H1 (cell line): Measurements from ENCODE around the gene ANKLE1. TPM values are rescaled to one million over a fixed set of nuclear protein-coding genes. Genes with fewer than 3 reads are reported as not detected.

Source experiments
- CTCF ChIA-PET: fragments of 300-600 bp; sonication (Branson Sonifier 250); formaldehyde crosslinking; loops from one replicate; lab custom pipeline; 2021; ENCODE audit not compliant: partially characterized antibody; lab: Charles Lee
- POLR2A ChIA-PET: fragments of 300-600 bp; sonication (Branson Sonifier 250); formaldehyde crosslinking; loops from one replicate; lab custom pipeline; 2021; ENCODE audit warnings: inconsistent platforms; ENCODE audit not compliant: partially characterized antibody; lab: Charles Lee
- DNase-seq, 2 experiments: peaks; one replicate each; pipeline versions ENCODE4 v3.0.0 to v3.0.0-alpha.2; 2010 to 2022; ENCODE audit warnings: low spot score in 2 of 2, low read depth in 1 of 2, mixed read lengths in 1 of 2
- FAIRE-seq: peaks from 2 replicates; lab custom pipeline; 2011; peaks lifted over from hg19 to GRCh38; lab: Jason Lieb, UNC
- H2AFZ ChIP-seq: 2 replicates; pipeline ENCODE4 v1.8.1; 2012; ENCODE audit warnings: low read length, inconsistent platforms
- H2AK5ac ChIP-seq: 2 replicates; pipeline ENCODE4 v1.6.1; 2013; ENCODE audit warnings: low read depth, low read length
- H2BK120ac ChIP-seq: replicated peaks from 2 replicates; pipeline ENCODE3; 2013; ENCODE audit warnings: low read depth, low read length, inconsistent platforms
- H2BK12ac ChIP-seq: 2 replicates; pipeline ENCODE4 v1.6.1; 2013; ENCODE audit warnings: low read depth, low read length
- H2BK15ac ChIP-seq: 2 replicates; pipeline ENCODE4 v1.6.1; 2013; ENCODE audit warnings: low read length
- H2BK20ac ChIP-seq: 2 replicates; pipeline ENCODE4 v1.6.1; 2013; ENCODE audit warnings: low read length
- H2BK5ac ChIP-seq: 2 replicates; pipeline ENCODE4 v1.6.1; 2013; ENCODE audit warnings: low read depth, low read length
- H3K14ac ChIP-seq: 2 replicates; pipeline ENCODE4 v1.6.1; 2013; ENCODE audit warnings: inconsistent platforms; ENCODE audit not compliant: insufficient read length
- H3K18ac ChIP-seq: 2 replicates; pipeline ENCODE4 v1.6.1; 2013; ENCODE audit warnings: low read length; ENCODE audit errors: extremely low read depth
- H3K23ac ChIP-seq: 2 replicates; pipeline ENCODE4 v1.6.1; 2013; ENCODE audit warnings: inconsistent platforms; ENCODE audit not compliant: insufficient read length
- H3K23me2 ChIP-seq: 2 replicates; pipeline ENCODE4 v1.6.1; 2013; ENCODE audit warnings: low read depth, low read length
- H3K27ac ChIP-seq: 2 replicates; pipeline ENCODE4 v1.6.1; 2011; ENCODE audit warnings: low read depth, low read length, inconsistent platforms
- H3K27me3 ChIP-seq, 4 experiments: replicated peaks in 1 of 4; 1 replicate in 1 of 4; 2 replicates in 3 of 4; pipeline versions ENCODE4 v1.6.1 to v1.8.1; 2011 to 2013; ENCODE audit warnings: low read length in 3 of 4, mild to moderate bottlenecking in 3 of 4, inconsistent platforms in 2 of 4, mixed read lengths in 2 of 4, moderate library complexity in 1 of 4; ENCODE audit not compliant: control insufficient read depth in 3 of 4, insufficient read depth in 3 of 4; ENCODE audit errors: extremely low read depth in 1 of 4
- H3K36me3 ChIP-seq, 4 experiments: 2 replicates each; pipeline versions ENCODE4 v1.6.1 to v1.8.1; 2011 to 2013; ENCODE audit warnings: mild to moderate bottlenecking in 4 of 4, low read length in 3 of 4, moderate library complexity in 2 of 4, control low read depth in 1 of 4, inconsistent platforms in 1 of 4; ENCODE audit not compliant: insufficient read depth in 4 of 4, control insufficient read depth in 2 of 4
- H3K4ac ChIP-seq: replicated peaks from 2 replicates; pipeline ENCODE3; 2013; ENCODE audit warnings: low read length, low read depth, mixed read lengths, inconsistent platforms; ENCODE audit not compliant: insufficient read length
- H3K4me1 ChIP-seq, 4 experiments: replicated peaks in 1 of 4; 1 replicate in 1 of 4; 2 replicates in 3 of 4; pipeline versions ENCODE4 v1.6.1 to v1.8.1; 2011 to 2013; ENCODE audit warnings: low read length in 3 of 4, inconsistent platforms in 2 of 4, mixed read lengths in 1 of 4; ENCODE audit not compliant: insufficient read depth in 4 of 4, control insufficient read depth in 3 of 4
- H3K4me2 ChIP-seq, 2 experiments: 2 replicates each; pipeline versions ENCODE4 v1.6.1 to v1.8.1; 2011 to 2013; ENCODE audit warnings: low read depth in 2 of 2, low read length in 2 of 2, control low read depth in 1 of 2, inconsistent platforms in 1 of 2, mild to moderate bottlenecking in 1 of 2; ENCODE audit not compliant: insufficient read depth in 1 of 2
- H3K4me3 ChIP-seq, 4 experiments: fragments of 200-600, 300-600 bp in 1 of 4; sonication (generic), shearing (Covaris generic), sonication (Bioruptor Twin) in 1 of 4; 2 replicates each; pipeline versions ENCODE4 v1.5.1 to v1.8.1; 2011 to 2016; ENCODE audit warnings: low read length in 4 of 4, low read depth in 3 of 4, control low read depth in 2 of 4, inconsistent platforms in 2 of 4, mild to moderate bottlenecking in 2 of 4, mixed read lengths in 1 of 4, moderate library complexity in 1 of 4; ENCODE audit not compliant: insufficient read depth in 2 of 4; ENCODE audit errors: extremely low read depth in 1 of 4
- H3K56ac ChIP-seq: replicated peaks from 2 replicates; pipeline ENCODE3; 2013; ENCODE audit warnings: low read depth, mild to moderate bottlenecking, mixed read lengths, low read length, inconsistent platforms; ENCODE audit not compliant: insufficient read length
- H3K79me1 ChIP-seq: 2 replicates; pipeline ENCODE4 v1.6.1; 2013; ENCODE audit warnings: low read depth, low read length, control low read depth
- H3K79me2 ChIP-seq, 2 experiments: 2 replicates each; pipeline versions ENCODE4 v1.6.1 to v1.8.1; 2012 to 2013; ENCODE audit warnings: low read length in 2 of 2, mild to moderate bottlenecking in 2 of 2, inconsistent platforms in 1 of 2; ENCODE audit not compliant: insufficient read depth in 2 of 2, control insufficient read depth in 1 of 2
- H3K9ac ChIP-seq, 4 experiments: replicated peaks in 1 of 4; 1 replicate in 1 of 4; 2 replicates in 3 of 4; pipeline versions ENCODE4 v1.6.1 to v1.8.1; 2011 to 2013; ENCODE audit warnings: low read depth in 3 of 4, low read length in 3 of 4, control low read depth in 2 of 4, mild to moderate bottlenecking in 2 of 4, moderate library complexity in 2 of 4, inconsistent platforms in 1 of 4; ENCODE audit errors: extremely low read depth in 1 of 4
- H3K9me3 ChIP-seq, 2 experiments: 2 replicates each; pipeline versions ENCODE4 v1.6.1 to v1.8.1; 2012 to 2013; ENCODE audit warnings: mild to moderate bottlenecking in 2 of 2, moderate library complexity in 2 of 2, control low read depth in 1 of 2, inconsistent platforms in 1 of 2, low read depth in 1 of 2, low read length in 1 of 2, mixed read lengths in 1 of 2; ENCODE audit not compliant: insufficient read depth in 2 of 2
- H4K20me1 ChIP-seq, 2 experiments: replicated peaks in 1 of 2; 2 replicates each; pipeline versions ENCODE3 to v1.8.1; 2011 to 2013; ENCODE audit warnings: inconsistent platforms in 2 of 2, low read length in 2 of 2, mild to moderate bottlenecking in 1 of 2; ENCODE audit not compliant: insufficient read depth in 2 of 2, control insufficient read depth in 1 of 2
- H4K5ac ChIP-seq: 2 replicates; pipeline ENCODE4 v1.6.1; 2013; ENCODE audit warnings: low read length, low read depth, mixed read lengths, inconsistent platforms; ENCODE audit not compliant: insufficient read length
- H4K8ac ChIP-seq: 2 replicates; pipeline ENCODE4 v1.8.0; 2013; ENCODE audit warnings: mild to moderate bottlenecking, moderate library complexity, low read length, inconsistent platforms; ENCODE audit not compliant: insufficient read depth; ENCODE audit errors: extremely low read depth
- H4K91ac ChIP-seq: replicated peaks from 2 replicates; pipeline ENCODE3; 2013; ENCODE audit warnings: low read length, mixed read lengths, inconsistent platforms; ENCODE audit not compliant: insufficient read length
- CBX5 ChIP-seq: fragments of 300-800, 300-1000 bp; sonication (generic); IDR thresholded peaks from 2 replicates; pipeline ENCODE4 v1.7.1; 2016; ENCODE audit warnings: antibody characterized with exemption, low read length, low read depth
- EZH2 ChIP-seq: fragments of 200-600 bp; sonication (generic); IDR thresholded peaks from 2 replicates; pipeline ENCODE4 v1.7.1; 2012; ENCODE audit warnings: low read depth, mild to moderate bottlenecking, moderate library complexity, low read length, inconsistent platforms; ENCODE audit not compliant: severe bottlenecking
- KDM5A ChIP-seq: fragments of 200-600 bp; IDR thresholded peaks from 2 replicates; pipeline ENCODE4 v1.7.1; 2012; ENCODE audit warnings: mild to moderate bottlenecking, low read length, inconsistent platforms, mixed read lengths
- PHF8 ChIP-seq: fragments of 200-600 bp; sonication (generic); conservative IDR thresholded peaks from 2 replicates; pipeline ENCODE4 v1.7.1; 2012; ENCODE audit warnings: low read depth, mild to moderate bottlenecking, inconsistent platforms, low read length, moderate library complexity
- POLR2A ChIP-seq, 2 experiments: IDR thresholded peaks; 1 replicate in 1 of 2; 2 replicates in 1 of 2; pipeline ENCODE4 v1.6.1; 2011; ENCODE audit warnings: low read depth in 2 of 2, low read length in 2 of 2, mild to moderate bottlenecking in 2 of 2; ENCODE audit errors: control extremely low read depth in 1 of 2
- POLR2AphosphoS5 ChIP-seq: IDR thresholded peaks from 2 replicates; pipeline ENCODE4 v1.6.1; 2011; ENCODE audit warnings: low read depth, low read length
- RAD21 ChIP-seq, 2 experiments: IDR thresholded peaks in 1 of 2; conservative IDR thresholded peaks in 1 of 2; 2 replicates each; pipeline ENCODE4 v1.6.1; 2011; ENCODE audit warnings: low read depth in 2 of 2, low read length in 2 of 2, improper control_type of control experiment in 1 of 2, inconsistent platforms in 1 of 2, mild to moderate bottlenecking in 1 of 2, moderate library complexity in 1 of 2
- RFX5 ChIP-seq: IDR thresholded peaks from 2 replicates; pipeline ENCODE4 v1.6.1; 2011; ENCODE audit warnings: low read depth, low read length, improper control_type of control experiment, borderline replicate concordance
- SUZ12 ChIP-seq: fragments of 200-600 bp; sonication (generic); IDR thresholded peaks from 2 replicates; pipeline ENCODE4 v1.6.1; 2012; ENCODE audit warnings: mild to moderate bottlenecking, inconsistent platforms, low read length, moderate library complexity, mixed read lengths
- ZNF274 ChIP-seq: IDR thresholded peaks from 2 replicates; pipeline ENCODE4 v1.7.0; 2012; ENCODE audit warnings: low read length, borderline replicate concordance; ENCODE audit errors: extremely low read depth
- WGBS, 2 experiments: shearing (Covaris generic) in 1 of 2; methylation state at CpG; one replicate each; pipeline versions ENCODE4 v1.1.6 to v1.1.7; 2013 to 2015; ENCODE audit warnings: low lambda C conversion rate in 2 of 2, mixed read lengths in 2 of 2, inconsistent platforms in 1 of 2, low coverage in 1 of 2, missing lambda C conversion rate in 1 of 2; ENCODE audit not compliant: insufficient replicate concordance in 2 of 2, insufficient coverage in 1 of 2, insufficient read length in 1 of 2; ENCODE audit errors: extremely low coverage in 1 of 2, missing lambda C conversion rate in 1 of 2; 5-methylcytosine and 5-hydroxymethylcytosine counted together
- polyA plus RNA-seq, 7 experiments: library from polyadenylated mRNA; depleted of rRNA in 3 of 7; stranded (reverse) in 5 of 7; unstranded in 2 of 7; fragments of >200 nt in 5 of 7; fragments of 200-250 nt in 2 of 7; gene quantifications; 1 replicate in 5 of 7; 2 replicates in 1 of 7; 4 replicates in 1 of 7; pipeline versions ENCODE4 v1.2.1 to v1.2.3, GENCODE V29; 2011 to 2013; ENCODE audit warnings: missing spikeins in 2 of 7, mixed read lengths in 2 of 7
- total RNA-seq: library from RNA; stranded (reverse); fragmentation: NEBNext Ultra II Directional; extraction: Animal tissue kit (Norgen Biotek cat#: 25700); gene quantifications from 2 replicates; pipeline ENCODE4 v1.2.1, GENCODE V29; 2021

ANKLE1 gene
- total and polyA plus RNA-seq, 2 of the 8 experiments (the other 6 are each of a cell fraction or from before 2014, with no cell fraction given) = 6.1 to 9.6 TPM

- no peaks in the 10 kb centered on the region for H3K79me2 ChIP-seq
- H4K91ac ChIP-seq = no peak overlapping the region
- H3K79me1 ChIP-seq = no peaks in the 10 kb centered on the region; the same call in 1 of the 2 replicates
- DNase-seq (no peak), FAIRE-seq (no peak)
- no peak overlapping the region for H3K27ac ChIP-seq
- H3K23ac ChIP-seq = no peak overlapping the region
- H3K27me3 ChIP-seq = no peaks in the 10 kb centered on the region
- H2AFZ ChIP-seq = no peak overlapping the region
- POLR2A ChIA-PET = interaction anchor here (0.9 to 17.1 kb wide), 6 partner anchors 8 to 86 kb away, joined by 3 to 329 read pairs (median 4); partner anchors contain the start of genes ABHD8, ANO8, DDA1 and GTPBP3
- H2AK5ac ChIP-seq = no peak overlapping the region; the same call in 1 of the 2 replicates
- no peak overlapping the region for H3K14ac ChIP-seq
- H2BK120ac ChIP-seq = no peak overlapping the region
- no peaks in the 10 kb centered on the region for H3K9me3 ChIP-seq
- no peak overlapping the region for H2BK12ac ChIP-seq
- H4K5ac ChIP-seq = no peak overlapping the region
- H3K9ac ChIP-seq = 0 out of 7 replicates have a peak overlapping the region, but pooled peaks of 1 of the 4 experiments have one; percentile 21
- H2BK5ac ChIP-seq = peak overlapping the region; percentile 79; the same call in 1 of the 2 replicates
- no peak overlapping the region for H2BK15ac ChIP-seq
- H2BK20ac ChIP-seq = no peak overlapping the region
- H3K56ac ChIP-seq = no peak overlapping the region
- H4K20me1 ChIP-seq = peaks cover 0 to 3% of the 10 kb centered on the region in 2 experiments
- CTCF ChIA-PET = interaction anchor here (0.6 to 1.2 kb wide), 4 partner anchors 9 to 122 kb away, joined by 3 to 4 read pairs (median 4); no protein-coding TSS in a partner anchor
- 91% methylated on average over 17 of the region's 19 CpGs; no CpG with 5 or more reads in 1 of the 2 experiments for WGBS, 2 experiments
- H3K18ac ChIP-seq = no peak overlapping the region
- peaks cover 2 to 38% (median 15%) of the 10 kb centered on the region in 4 experiments; a peak in 5 of 8 replicates for H3K36me3 ChIP-seq
- H3K4ac ChIP-seq = no peak overlapping the region
- no peak overlapping the region for H4K8ac ChIP-seq
- peaks cover 0 to 5% (median 2%) of the 10 kb centered on the region in 4 experiments; a peak in 4 of 7 replicates for H3K4me1 ChIP-seq
- no peak overlapping the region for H3K4me2 ChIP-seq
- no peak overlapping the region for H3K4me3 ChIP-seq
- H3K23me2 ChIP-seq = no peaks in the 10 kb centered on the region
- TF ChIP-seq RAD21 (IDR thresholded peaks at IDR 0.05 in 1 of 2, conservative IDR thresholded peaks at IDR 0.05 in 1 of 2; ENCODE audit: low read depth in 2 of 2, low read length in 2 of 2) (no peak), EZH2 (no peak), SUZ12 (no peak), PHF8 (no peak), RFX5 (no peak), ZNF274 (no peak), CBX5 (no peak), POLR2AphosphoS5 (peak; percentile 44), KDM5A (no peak), POLR2A (IDR thresholded peaks at IDR 0.05; ENCODE audit: control extremely low read depth in 1 of 2, low read depth in 2 of 2, low read length in 2 of 2) (peak in 1 of 2 experiments; percentile 65; a peak in 1 of 3 replicates)
Observed at GRCh38 chr19:17321655-17322489, 40.2 kb downstream of the ANKLE1 start.
